GM23248 (cell line): ENCODE data around the gene SFRP4.

Source experiments
- EZH2 ChIP-seq: fragments of 200-600 bp; sonication (generic); IDR thresholded peaks from 2 replicates; pipeline ENCODE4 v1.6.1; 2018; ENCODE audit warnings: antibody characterized with exemption, mild to moderate bottlenecking; ENCODE audit not compliant: insufficient read depth, poor library complexity, severe bottlenecking
- EZH2phosphoT487 ChIP-seq: fragments of 200-600 bp; sonication (generic); IDR thresholded peaks from 2 replicates; pipeline ENCODE4 v1.6.1; 2018; ENCODE audit warnings: antibody characterized with exemption, moderate library complexity, mild to moderate bottlenecking, low read depth; ENCODE audit not compliant: insufficient read depth

DNA sequence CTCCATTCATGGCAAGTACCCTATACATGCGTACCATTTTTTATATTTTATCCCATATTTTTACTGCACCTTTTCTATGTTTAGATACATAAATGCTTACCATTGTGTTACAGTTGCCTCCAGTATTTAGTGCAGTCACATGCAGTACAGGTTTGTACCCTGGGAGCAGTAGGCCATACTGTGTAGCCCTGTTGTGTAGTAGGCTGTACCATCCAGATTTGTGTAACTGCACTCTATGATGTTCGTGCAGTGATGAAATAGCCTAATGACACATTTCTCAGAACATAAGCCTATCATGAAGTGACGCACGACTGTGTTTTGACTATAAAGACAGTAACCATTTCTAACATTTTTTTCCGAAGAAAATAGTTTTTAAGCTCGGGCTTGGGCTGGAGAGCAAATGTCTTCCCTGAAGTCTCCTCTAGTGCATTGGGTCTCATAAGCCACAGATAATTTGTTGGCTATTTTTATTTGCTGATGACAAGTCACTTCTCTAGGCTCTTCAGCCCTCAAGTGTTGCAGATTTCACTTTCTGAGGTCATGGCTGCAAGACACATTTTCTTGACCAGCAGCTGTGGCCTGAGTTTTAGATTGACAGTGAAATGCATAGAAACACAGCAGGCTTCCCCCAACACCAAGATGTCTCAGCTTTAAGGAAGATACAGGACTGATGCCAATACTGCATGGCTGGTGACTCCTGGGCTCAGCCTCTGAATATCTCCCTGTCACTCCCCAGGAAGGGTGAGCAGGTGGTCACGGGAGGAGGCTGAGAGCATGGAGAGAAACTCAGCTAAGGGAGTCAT lies 30.7 kb upstream of the SFRP4 start:
- no peak for TF ChIP-seq EZH2phosphoT487
- no peak for TF ChIP-seq EZH2
